ENCODE results near the gene C18orf63.

The C18orf63 gene

DNA sequence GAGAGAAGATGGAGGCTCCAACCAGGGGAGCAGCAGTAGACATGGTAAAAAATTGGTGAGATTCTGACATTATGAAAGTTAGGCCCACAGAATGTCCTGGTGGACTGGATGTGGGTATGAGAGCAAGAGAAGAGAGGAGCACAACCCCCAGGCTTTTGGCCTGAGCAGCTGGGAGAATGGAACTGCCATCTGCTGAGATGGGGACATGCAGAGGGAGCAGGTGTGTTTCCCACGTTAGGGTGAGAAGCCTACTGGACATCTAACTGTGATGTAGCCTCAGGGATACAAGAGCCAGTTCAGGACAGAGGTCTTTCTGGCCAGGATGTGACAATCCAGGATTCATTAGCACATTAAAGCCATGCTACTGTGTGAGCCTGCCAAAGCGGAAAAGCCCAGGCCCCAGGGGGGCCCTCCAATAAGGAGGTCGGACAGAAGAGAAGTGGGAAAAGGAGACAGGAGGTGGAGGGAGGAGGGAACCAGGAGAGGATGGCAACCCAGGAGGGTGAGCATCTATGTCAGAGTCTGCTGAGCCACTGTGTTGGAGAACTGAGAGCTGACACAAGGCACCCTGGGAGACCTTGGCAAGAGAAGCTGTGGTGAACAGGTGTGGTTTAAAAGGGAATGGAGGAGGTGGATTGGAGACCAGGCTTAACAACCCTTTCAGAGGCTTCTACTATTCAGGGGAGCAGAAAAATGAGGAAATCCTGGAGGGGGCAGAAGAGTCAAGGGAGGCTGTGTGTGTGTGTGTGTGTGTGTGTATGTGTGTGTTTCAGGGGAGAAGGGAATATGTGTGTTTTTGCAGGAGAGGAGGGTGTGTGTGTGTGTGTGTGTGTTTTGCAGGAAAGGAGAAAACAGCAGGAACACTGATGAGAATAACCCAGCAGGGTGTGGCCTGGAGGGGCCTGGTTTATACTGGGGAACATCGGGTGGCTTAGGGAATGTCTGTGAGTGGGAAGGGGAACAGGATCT, 34.3 kb upstream of the C18orf63 start:
- Histone ChIP-seq H3K4me2 (no peak overlapping the region), H4K20me1 (ENCODE audit: insufficient read depth) (no peaks in the 10 kb centered on the region), H3K36me3 (ENCODE audit: insufficient read depth) (no peaks in the 10 kb centered on the region), H3K27ac (no peak overlapping the region), H3K4me1 (ENCODE audit: low read depth, poor library complexity, severe bottlenecking) (no peaks in the 10 kb centered on the region), H3K9ac (no peak overlapping the region), H2AFZ (ENCODE audit: low read depth) (no peak overlapping the region), H3K79me2 (ENCODE audit: insufficient read depth, low read depth) (peaks cover 20% of the 10 kb centered on the region; the same call in 1 of the 2 replicates), H3K27me3 (ENCODE audit: insufficient read depth, low read depth) (no peaks in the 10 kb centered on the region), H3K4me3 (IDR thresholded peaks at IDR 0.05; ENCODE audit: insufficient read depth, low read depth, low read length) (no peak overlapping the region)
- TF ChIP-seq, protein P1, sequence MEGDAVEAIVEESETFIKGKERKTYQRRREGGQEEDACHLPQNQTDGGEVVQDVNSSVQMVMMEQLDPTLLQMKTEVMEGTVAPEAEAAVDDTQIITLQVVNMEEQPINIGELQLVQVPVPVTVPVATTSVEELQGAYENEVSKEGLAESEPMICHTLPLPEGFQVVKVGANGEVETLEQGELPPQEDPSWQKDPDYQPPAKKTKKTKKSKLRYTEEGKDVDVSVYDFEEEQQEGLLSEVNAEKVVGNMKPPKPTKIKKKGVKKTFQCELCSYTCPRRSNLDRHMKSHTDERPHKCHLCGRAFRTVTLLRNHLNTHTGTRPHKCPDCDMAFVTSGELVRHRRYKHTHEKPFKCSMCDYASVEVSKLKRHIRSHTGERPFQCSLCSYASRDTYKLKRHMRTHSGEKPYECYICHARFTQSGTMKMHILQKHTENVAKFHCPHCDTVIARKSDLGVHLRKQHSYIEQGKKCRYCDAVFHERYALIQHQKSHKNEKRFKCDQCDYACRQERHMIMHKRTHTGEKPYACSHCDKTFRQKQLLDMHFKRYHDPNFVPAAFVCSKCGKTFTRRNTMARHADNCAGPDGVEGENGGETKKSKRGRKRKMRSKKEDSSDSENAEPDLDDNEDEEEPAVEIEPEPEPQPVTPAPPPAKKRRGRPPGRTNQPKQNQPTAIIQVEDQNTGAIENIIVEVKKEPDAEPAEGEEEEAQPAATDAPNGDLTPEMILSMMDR (conservative IDR thresholded peaks at IDR 0.05; ENCODE audit: low read depth, low read length): no peak

DNA sequence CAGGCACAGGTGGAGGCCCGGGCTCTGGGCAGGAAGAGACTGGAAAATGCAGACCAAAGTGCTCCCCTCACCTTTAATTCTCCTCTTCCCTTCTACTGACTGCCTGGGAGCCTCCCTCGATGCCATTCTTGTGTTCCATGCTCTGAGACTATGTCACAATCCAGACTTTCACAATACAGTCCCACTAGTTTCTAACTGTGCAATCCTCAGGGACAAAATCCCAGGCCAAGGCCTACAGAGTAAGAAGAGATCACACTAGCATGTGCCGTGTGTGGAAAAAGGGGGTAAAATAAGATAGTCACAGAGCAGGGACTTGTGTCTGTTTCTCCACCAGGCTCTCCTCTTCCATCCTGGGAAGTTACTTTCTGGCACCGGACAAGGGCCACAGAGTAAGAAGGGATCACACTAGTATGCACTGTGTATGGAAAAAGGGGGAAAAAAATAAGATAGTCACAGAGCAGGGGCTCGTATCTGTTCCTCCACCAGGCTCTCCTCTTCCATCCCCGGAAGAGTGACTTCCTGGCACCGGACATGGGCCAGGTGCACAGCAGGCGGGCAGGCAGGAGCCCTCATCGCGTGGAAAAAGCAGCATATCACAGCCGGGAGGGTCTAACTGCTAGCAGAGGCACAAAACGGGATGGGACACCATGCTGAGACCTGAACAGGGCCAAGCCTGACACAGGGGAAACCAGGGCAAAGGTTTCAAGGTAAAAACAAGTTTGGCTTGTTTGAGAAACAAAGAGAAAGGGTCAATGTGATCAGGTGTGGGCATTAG, 33.5 kb upstream of the C18orf63 start:
- Histone ChIP-seq H3K9ac (no peak overlapping the region), H3K4me1 (ENCODE audit: low read depth, poor library complexity, severe bottlenecking) (peaks cover 9% of the 10 kb centered on the region), H3K4me2 (no peak overlapping the region), H3K27ac (no peak overlapping the region), H3K36me3 (ENCODE audit: insufficient read depth) (no peaks in the 10 kb centered on the region), H3K4me3 (IDR thresholded peaks at IDR 0.05; ENCODE audit: insufficient read depth, low read depth, low read length) (no peak overlapping the region), H4K20me1 (ENCODE audit: insufficient read depth) (no peaks in the 10 kb centered on the region), H2AFZ (ENCODE audit: low read depth) (no peak overlapping the region), H3K79me2 (ENCODE audit: insufficient read depth, low read depth) (peaks cover 28% of the 10 kb centered on the region; the same call in 1 of the 2 replicates), H3K27me3 (ENCODE audit: insufficient read depth, low read depth) (no peaks in the 10 kb centered on the region)
- TF ChIP-seq, protein P1 (conservative IDR thresholded peaks at IDR 0.05; ENCODE audit: low read depth, low read length): no peak

DNA sequence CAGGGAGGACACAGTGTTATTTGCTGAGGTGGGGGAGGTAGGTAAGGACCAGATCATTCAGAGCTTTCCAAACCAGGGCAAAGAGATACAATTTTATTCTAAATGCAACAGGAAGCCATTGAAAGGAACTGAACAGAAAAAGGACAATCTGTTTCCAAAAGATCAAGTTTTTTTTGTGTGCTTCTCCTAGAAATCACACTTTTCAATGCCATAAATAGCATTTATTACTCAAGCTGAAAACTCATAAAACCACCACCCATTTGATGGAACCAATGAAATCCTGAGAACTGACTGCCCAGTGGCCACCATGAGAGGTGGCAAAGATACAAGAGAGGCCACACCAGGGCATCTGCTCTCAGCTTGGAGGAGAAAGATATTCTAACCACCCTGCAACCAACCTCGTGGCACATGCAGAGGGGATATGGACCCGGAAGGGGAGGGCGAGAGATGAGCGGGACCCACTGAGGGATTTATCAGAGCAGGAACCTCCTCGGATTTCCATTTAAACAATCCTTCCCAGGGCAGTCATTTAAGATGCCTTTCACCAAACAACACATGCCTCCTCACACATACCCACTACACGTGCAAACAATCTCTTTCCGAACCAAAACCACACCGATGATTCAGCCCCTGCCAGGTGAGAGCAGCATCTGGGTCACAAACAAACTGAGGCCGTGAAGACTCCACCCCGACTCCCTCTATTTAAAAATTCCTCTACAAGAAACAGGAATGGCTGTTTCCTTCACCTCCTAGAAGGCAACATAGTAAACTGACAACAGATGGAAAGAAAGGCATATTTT, 32.7 kb upstream of the C18orf63 start:
- H3K27ac ChIP-seq: no peak overlapping the region
- no peak overlapping the region for H3K4me2 ChIP-seq
- TF ChIP-seq, protein P1 (conservative IDR thresholded peaks at IDR 0.05; ENCODE audit: low read depth, low read length): no peak

DNA sequence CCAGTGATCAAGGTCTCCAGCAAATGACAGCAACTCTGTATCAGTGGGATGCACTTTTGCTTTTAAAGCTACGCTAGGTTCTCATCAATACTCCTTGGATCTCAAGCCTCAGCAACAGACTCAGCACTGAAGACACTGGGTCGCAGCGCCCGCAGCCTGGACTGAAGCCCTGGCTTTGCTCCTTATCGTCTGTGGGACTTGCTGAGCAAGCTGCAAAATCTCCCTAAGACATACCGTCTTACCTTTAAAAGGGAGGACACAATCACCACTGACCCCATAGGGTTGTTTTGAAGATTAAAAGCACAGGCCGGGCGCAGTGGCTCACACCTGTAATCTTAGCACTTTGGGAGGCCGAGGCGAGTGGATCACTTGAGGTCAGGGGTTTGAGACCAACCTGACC, 32.0 kb upstream of the C18orf63 start:
- no peak overlapping the region for H2AFZ ChIP-seq (ENCODE audit: low read depth)
- H3K27me3 ChIP-seq (ENCODE audit: insufficient read depth, low read depth): no peaks in the 10 kb centered on the region
- peaks cover 21% of the 10 kb centered on the region for H3K4me1 ChIP-seq (ENCODE audit: low read depth, poor library complexity, severe bottlenecking)
- H3K4me2 ChIP-seq: no peak overlapping the region
- no peaks in the 10 kb centered on the region for H3K36me3 ChIP-seq (ENCODE audit: insufficient read depth)
- peaks cover 35% of the 10 kb centered on the region; the same call in 1 of the 2 replicates for H3K79me2 ChIP-seq (ENCODE audit: insufficient read depth, low read depth)
- no peak overlapping the region for H3K4me3 ChIP-seq (IDR thresholded peaks at IDR 0.05; ENCODE audit: insufficient read depth, low read depth, low read length)
- H3K27ac ChIP-seq: no peak overlapping the region
- TF ChIP-seq, protein P1 (conservative IDR thresholded peaks at IDR 0.05; ENCODE audit: low read depth, low read length): no peak
- no peak overlapping the region for H3K9ac ChIP-seq
- no peaks in the 10 kb centered on the region for H4K20me1 ChIP-seq (ENCODE audit: insufficient read depth)

More for the DNA sequence above, 32.7 kb upstream of the C18orf63 start:
- peaks cover 35% of the 10 kb centered on the region; the same call in 1 of the 2 replicates for H3K79me2 ChIP-seq (ENCODE audit: insufficient read depth, low read depth)
- no peaks in the 10 kb centered on the region for H3K36me3 ChIP-seq (ENCODE audit: insufficient read depth)
- no peak overlapping the region for H3K9ac ChIP-seq
- H4K20me1 ChIP-seq (ENCODE audit: insufficient read depth): no peaks in the 10 kb centered on the region
- H3K27me3 ChIP-seq (ENCODE audit: insufficient read depth, low read depth): no peaks in the 10 kb centered on the region
- H3K4me1 ChIP-seq (ENCODE audit: low read depth, poor library complexity, severe bottlenecking): peaks cover 17% of the 10 kb centered on the region
- H3K4me3 ChIP-seq (IDR thresholded peaks at IDR 0.05; ENCODE audit: insufficient read depth, low read depth, low read length): no peak overlapping the region
- no peak overlapping the region for H2AFZ ChIP-seq (ENCODE audit: low read depth)

Data from KMS-11 (cell line).